GM21526 (cell line): Measurements from ENCODE around the gene NDUFA13.
"Not testable (repeated sequence)": the region's sequence is repeated elsewhere in the genome, so short reads cannot be mapped to it uniquely, and the experiment has no call there.

Source experiments
- ATAC-seq: cut with Tn5 transposase; IDR thresholded peaks from one replicate; pipeline ENCODE4 v1.9.1; 2021; ENCODE audit warnings: moderate library complexity; ENCODE audit not compliant: unreplicated experiment, low FRiP score

NDUFA13 gene

GRCh38 chr19:19515642-19516519 is at the start of gene NDUFA13:
NDUFA13 (plus strand) TSS chr19:19516225; CDS start chr19:19516239, 14 bp downstream.
- ATAC-seq: peak; percentile 77

DNA sequence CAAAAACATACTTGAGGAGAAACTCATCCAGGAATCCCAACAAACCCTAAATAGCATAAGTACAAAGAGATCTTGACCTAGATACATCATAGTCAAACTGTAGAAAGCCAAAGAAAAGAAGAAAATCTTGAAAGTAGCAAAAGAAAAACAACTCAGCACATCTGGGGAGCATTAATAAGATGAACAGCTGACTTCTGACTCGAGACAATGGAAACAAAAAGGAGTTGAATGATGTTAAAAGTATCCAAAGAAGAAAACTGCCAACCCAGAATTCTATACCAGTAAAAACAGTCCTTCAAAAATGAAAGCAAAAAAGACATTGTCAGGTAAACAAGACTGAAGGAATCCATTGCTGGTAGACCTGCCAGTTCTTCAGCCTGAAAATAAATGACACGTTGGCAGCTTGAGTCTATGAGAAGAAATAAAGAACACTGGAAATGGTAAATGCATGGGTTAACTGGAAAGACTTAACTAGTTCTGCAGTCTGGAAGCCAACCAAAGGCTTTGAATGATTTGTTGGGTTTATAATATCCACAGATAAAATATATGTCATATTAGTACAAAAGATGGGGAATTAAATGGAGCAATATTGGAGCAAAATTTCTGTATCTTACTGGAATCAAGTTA is 47.5 kb upstream of the NDUFA13 start:
- no peak for ATAC-seq

DNA sequence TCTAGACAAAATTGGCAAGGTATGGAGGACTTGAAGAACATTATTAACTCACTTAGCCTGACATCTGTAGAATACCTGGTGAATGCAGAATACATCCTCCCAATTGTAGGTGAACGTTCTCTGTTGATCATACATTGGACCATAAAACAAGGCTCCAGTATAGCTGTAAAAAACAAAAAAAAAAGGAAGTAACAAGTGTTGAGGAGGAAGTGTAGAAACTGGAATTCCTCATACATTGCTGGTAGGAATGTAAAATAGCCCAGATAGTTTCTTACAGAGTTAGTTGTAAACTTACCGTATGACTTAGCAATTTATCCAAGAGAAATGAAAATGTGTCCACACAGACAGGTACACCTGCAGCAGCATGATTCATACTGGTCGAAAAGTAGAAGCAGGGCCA is 45.4 kb upstream of the NDUFA13 start:
- ATAC-seq: no peak

GRCh38 chr19:19471682-19472081 is 44.3 kb upstream of the NDUFA13 start:
- no peak for ATAC-seq

- not testable (repeated sequence) for ATAC-seq
Observed at GRCh38 chr19:19472106-19472505, 43.9 kb upstream of the NDUFA13 start.

- ATAC-seq: no peak
Observed at GRCh38 chr19:19475015-19475765, 40.8 kb upstream of the NDUFA13 start.

- ATAC-seq: no peak
Observed at GRCh38 chr19:19475849-19476828, 39.9 kb upstream of the NDUFA13 start.

- no peak for ATAC-seq
Observed at GRCh38 chr19:19477705-19478383, 38.2 kb upstream of the NDUFA13 start.

- no peak for ATAC-seq
Observed at GRCh38 chr19:19480688-19481087, 35.3 kb upstream of the NDUFA13 start.

DNA sequence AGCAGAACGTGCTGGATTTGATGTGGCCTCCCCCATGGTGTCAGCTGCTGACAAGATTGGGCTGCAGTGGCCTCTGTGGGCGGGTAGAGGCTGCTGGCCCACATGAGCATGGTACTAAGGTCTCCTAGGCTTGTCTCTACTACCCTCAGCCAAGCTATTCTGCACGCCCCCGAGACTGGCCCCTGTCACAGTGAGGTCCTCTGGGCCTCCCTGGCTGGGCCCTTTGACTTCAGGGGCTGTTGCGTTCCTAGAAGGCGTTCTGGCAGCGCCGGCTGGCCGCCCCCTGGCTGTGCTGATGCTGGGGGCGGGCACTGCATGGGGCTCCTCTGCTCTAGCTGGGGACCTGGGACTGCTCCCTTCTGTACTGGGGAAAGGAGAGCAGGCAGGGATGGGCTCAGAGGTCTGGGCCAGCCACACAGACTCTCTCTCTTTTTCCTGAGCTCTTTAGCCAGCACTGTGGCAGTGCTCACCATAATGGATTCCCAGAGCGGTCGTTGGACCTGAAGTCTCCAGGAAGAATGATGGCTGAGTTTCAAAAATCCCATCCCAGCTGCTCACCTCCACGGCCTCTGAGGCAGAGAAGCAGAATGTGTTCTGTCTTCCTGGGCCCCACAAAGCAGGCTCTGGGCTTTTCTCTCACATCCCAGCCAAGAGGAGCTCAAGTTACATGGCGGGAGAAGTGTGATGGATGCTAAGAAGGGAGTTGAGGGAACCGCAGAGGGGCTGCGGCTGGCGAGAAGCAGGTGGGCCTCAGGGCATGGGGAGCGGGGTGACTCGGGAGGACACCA is 33.0 kb upstream of the NDUFA13 start:
- ATAC-seq: no peak

GRCh38 chr19:19485161-19485997 is 30.6 kb upstream of the NDUFA13 start:
- ATAC-seq: no peak

DNA sequence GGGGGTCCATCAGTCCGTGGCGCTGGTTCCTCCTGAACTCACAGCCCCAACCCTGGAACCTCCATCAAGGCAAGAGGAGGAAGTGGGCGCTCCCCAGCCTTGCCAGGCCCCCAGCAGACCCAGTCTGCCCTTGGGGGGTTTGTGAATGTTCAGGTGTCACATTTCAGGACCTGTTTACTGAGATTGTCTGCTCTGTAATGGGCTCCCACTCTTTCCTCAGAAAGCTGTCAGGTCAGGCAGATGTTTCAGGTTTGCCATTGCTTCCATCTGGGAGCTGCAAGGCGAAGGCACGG is 30.1 kb upstream of the NDUFA13 start:
- ATAC-seq: no peak

GRCh38 chr19:19486343-19487076 is 29.5 kb upstream of the NDUFA13 start:
- no peak for ATAC-seq

- ATAC-seq: no peak
Observed at GRCh38 chr19:19487077-19487949, 28.7 kb upstream of the NDUFA13 start.

DNA sequence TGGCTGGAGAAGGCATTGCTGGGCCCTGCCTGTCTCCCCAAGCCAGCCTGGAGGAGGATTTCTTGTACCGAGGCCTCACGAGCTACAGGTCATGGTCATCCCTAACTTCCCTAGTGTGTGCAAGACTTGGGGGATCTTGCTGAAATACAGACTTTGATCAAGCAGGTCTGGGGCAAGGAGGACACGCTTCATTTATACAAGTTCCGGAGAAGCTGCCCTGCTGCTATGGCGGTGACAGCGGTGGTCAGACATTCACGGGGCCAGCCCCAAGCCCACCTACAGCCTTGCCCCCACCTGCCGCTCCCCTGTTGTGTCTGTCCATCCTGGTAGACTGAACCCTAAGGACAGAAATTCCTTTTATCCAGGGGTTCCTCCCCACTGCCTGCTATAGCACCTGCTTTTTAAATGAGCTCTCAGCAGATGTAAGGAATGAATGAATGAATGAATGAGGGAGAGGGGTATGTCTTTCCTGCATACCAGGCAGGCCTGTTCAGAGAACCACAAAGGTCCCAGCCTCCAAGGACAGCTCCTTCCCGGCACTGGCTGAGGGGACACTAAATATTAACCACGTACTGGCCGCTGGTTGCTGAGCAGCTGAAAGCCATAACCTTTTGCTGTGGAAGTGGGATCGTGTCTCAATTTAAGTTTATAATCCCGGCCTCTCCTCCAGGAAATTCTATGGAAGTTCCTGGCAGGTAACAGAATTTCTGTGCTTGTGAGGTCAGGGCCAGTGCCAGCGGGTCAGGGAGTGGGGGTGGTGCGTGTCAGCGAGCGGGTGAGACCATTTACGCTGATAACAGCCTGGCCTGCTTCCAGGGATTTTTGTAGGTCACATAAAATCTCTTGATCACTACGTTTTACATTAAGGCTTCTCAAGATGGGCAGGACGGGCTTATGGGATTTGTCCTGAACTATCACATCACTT is 27.8 kb upstream of the NDUFA13 start:
- ATAC-seq: no peak
